Astrocyte of the spinal cord (primary cell): ENCODE data around the gene CSDE1.

Source experiments
- DNase-seq: peaks from one replicate; pipeline ENCODE4 v3.0.0; 2011; ENCODE audit warnings: low read depth, low spot score
- H3K4me3 ChIP-seq: 2 replicates; pipeline ENCODE4 v1.5.1; 2011; ENCODE audit warnings: low read depth, mild to moderate bottlenecking, low read length, moderate library complexity
- in situ Hi-C: cut with HindIII; loops from 2 replicates; pipeline ENCODE4 v1.10.0; 2017; ENCODE audit warnings: low sequenced_read_pairs
- TF ChIP-seq, protein P1 (sequence below): IDR thresholded peaks from 2 replicates; pipeline ENCODE4 v1.5.1; 2012; ENCODE audit warnings: low read depth, mild to moderate bottlenecking, low read length, inconsistent platforms

Gene CSDE1

DNA sequence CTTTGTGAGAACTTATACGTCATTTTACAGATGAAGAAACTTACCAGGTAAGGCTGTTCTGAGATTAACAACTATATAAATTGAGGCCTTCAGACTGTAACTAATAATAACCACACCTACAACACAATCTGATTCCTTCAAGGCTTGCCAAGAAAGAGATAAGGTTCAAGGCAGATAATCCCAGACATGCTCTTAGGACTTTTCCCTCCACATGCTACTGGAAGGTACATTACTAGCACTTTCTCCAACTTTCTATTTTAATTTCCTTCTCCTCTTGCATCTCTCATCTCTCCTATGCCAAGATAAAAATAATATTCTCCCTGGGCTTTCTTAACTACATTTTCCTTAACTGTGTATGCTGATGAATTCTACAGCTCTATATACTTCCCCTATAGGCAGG is 22.3 kb downstream of the CSDE1 start:
- DNase-seq: no peak
- in situ Hi-C loops: no loop called here
- TF ChIP-seq, protein P1, sequence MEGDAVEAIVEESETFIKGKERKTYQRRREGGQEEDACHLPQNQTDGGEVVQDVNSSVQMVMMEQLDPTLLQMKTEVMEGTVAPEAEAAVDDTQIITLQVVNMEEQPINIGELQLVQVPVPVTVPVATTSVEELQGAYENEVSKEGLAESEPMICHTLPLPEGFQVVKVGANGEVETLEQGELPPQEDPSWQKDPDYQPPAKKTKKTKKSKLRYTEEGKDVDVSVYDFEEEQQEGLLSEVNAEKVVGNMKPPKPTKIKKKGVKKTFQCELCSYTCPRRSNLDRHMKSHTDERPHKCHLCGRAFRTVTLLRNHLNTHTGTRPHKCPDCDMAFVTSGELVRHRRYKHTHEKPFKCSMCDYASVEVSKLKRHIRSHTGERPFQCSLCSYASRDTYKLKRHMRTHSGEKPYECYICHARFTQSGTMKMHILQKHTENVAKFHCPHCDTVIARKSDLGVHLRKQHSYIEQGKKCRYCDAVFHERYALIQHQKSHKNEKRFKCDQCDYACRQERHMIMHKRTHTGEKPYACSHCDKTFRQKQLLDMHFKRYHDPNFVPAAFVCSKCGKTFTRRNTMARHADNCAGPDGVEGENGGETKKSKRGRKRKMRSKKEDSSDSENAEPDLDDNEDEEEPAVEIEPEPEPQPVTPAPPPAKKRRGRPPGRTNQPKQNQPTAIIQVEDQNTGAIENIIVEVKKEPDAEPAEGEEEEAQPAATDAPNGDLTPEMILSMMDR: no peak

DNA sequence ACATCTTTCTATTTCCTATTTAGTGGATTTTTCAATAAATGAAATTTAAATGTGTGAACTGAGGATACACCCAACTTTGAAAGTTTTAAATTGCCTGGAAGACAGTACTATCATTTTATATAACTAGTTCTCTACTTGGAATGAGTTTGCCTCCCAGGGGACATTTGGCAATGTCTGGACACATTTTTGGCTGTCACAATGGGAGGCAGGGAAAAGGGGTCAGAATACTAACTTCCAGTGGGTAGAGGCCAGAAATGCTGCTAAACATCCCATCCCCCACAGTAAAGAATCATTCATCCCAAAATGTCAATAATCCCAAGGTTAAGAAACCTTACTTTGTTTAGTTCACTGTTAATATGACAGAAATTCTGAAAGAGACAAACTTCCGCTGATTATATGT is 28.0 kb downstream of the CSDE1 start:
- TF ChIP-seq, protein P1: no peak
- no peak overlapping the region for H3K4me3 ChIP-seq
- in situ Hi-C loops: no loop called here

More for the DNA sequence above, 22.3 kb downstream of the CSDE1 start:
- H3K4me3 ChIP-seq: no peak overlapping the region

DNA sequence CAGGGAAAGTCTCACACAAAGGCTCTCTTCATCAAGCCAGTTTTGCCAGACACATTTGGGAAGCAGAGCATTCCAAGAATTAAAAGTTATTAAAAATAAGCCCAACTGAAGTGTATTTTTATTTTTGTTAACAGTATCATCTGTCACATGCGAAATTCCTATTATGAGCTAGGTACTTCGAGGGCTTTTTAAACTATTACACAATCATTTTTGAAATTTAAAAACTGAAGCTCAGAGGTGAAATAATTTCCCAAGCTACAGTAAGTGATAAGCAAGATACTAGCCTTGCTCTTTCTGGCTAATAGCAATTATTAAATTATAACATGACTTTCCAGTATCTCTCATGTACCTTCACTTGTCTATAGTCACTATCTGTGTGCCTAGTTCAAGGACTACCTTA is 29.2 kb downstream of the CSDE1 start:
- no peak for DNase-seq
- in situ Hi-C loops: no loop called here
- H3K4me3 ChIP-seq: no peak overlapping the region
- TF ChIP-seq, protein P1: no peak

More for the DNA sequence above, 28.0 kb downstream of the CSDE1 start:
- DNase-seq: no peak

DNA sequence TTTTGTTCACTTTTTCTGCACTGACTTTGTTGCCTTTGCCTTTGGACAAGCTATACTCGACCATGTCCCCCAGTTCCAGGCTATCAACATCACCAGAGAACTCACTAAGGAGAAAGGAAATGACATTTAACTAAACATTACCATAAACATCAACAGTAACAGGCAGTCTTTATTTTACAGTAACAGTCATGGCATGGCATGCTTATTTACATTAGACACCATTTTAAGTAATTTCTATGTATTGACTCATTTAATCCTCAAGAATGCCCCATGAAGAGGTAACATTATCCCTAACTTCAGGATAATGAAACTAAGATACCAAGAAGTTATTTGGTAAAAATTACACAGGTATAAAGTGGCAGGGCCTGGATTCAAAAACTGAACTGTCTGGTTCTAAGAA is 32.6 kb downstream of the CSDE1 start:
- TF ChIP-seq, protein P1: no peak
- H3K4me3 ChIP-seq: no peak overlapping the region
- in situ Hi-C loops: no loop called here
- no peak for DNase-seq

DNA sequence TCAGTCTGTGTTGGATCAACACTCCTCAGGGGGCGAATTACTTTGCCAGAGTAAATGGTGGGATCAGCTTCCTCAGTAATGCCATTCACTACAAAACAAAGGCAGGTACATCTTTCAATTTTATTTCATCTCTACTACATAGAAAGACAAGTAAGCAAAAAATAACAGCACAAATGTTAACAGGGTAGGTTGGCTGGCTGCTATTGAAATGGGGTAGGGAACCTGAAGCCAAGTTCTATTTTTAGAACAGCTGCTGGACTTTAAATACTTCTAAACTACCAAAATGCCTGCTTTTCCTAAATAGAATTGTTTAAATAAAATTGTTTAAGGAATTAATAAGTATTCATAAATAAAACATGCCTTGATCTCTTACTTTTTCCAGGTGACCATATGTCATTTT is 33.9 kb downstream of the CSDE1 start:
- TF ChIP-seq, protein P1: no peak
- no peak for DNase-seq
- in situ Hi-C loops: no loop called here
- H3K4me3 ChIP-seq: no peak overlapping the region

DNA sequence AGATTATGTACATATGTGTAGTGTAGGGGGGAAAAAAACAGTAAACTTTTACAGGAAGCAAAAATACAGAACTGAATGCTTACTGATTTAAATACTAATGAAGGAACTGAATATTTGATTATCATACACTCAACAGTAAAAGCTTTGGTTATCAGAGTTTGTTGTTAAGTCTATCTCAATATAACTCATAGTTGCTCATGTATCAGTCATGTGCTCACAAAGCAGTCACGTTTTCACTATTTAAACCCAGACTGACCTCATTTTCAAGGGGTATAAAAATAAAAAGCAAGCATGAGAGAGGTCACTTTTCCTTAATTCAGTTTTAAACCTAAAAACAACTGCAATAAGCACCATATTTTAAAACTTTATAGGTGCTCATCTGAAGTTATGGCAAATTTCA is 34.3 kb downstream of the CSDE1 start:
- no peak for DNase-seq
- in situ Hi-C loops: no loop called here
- TF ChIP-seq, protein P1: no peak
- no peak overlapping the region for H3K4me3 ChIP-seq

DNA sequence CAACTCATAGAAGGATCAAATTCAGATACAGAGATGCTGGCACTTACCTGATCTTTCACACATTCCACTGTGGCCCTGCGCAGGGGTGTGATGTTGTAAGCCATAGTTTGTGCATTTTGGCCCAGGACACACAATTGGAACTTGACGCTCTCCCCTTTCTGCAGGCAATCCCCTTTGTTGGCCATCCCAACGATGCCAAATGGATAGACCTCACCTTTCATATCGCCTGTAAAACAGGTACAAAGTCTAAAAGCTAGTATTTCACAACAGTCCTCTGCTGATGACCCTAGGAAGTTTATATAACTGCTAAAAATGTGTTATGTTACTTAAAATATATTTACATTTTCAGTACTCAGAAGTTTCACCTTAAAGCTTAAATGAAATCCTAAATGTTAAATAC is 37.3 kb downstream of the CSDE1 start:
- no peak overlapping the region for H3K4me3 ChIP-seq
- in situ Hi-C loops: no loop called here
- TF ChIP-seq, protein P1: no peak
- DNase-seq: no peak
